ENCODE measurements around the gene SLC66A3. TPM values are rescaled to one million over a fixed set of nuclear protein-coding genes. Genes with fewer than 3 reads are reported as not detected.

Gene SLC66A3
- total RNA-seq, 1 experiment from 2014 or later = 12.5 TPM

DNA sequence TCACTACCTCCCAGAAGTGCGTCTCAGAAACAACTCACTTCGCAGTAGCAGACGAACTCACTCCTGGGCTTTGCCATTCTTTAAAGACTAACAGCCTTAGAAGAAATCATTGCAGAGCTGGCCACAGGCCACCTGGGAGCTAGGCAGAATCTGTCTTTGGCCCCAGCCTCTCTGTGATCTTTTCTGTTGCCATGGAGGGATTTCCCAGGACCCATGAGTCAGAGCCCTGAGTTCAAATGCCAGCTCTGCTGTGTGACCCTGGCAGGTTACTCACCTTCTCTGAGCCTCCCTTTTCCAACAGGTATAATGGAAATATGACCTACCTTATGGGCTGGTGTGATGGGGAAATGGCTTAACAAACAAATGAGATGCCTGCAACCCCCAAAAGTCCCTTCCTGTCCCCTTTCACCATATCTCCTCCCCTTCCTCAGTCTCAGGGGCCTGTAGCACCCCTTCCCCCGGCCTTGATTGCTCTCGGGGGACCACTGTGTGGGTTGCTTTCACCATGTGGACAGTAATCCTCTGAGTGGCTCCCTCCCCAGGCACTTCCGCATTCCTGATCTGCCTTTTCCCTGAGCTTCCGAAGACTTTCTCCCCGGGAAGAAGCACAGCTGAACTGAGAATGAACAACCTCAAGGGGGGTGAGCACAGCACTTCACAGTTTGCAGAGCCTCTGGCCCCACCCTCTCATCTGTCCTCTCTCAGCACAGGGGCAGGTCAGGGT, 34.0 kb upstream of the SLC66A3 start:
- ChIA-PET CTCF (interaction anchor here (0.8 to 6.9 kb wide), 10 partner anchors 8 to 304 kb away, joined by 3 to 129 read pairs (median 4); a partner anchor contains a TSS), POLR2A (no interaction called here)
- no peak overlapping the region for H3K4me3 Mint-ChIP-seq
- H3K27ac Mint-ChIP-seq = no peak overlapping the region
- ATAC-seq (peak; percentile 10; the same call in 1 of the 2 replicates), DNase-seq (ENCODE audit: low spot score) (no peak)
- H3K36me3 Mint-ChIP-seq = no peaks in the 10 kb centered on the region
- no peaks in the 10 kb centered on the region for H3K9me3 Mint-ChIP-seq
- H3K27me3 Mint-ChIP-seq (ENCODE audit: low read depth) = no peaks in the 10 kb centered on the region
- peak; percentile 86 for TF ChIP-seq ETV6 (CRISPR knock-in tag; IDR thresholded peaks at IDR 0.05)
- TF ChIP-seq RORB (CRISPR knock-in tag; IDR thresholded peaks at IDR 0.05) = no peak
- TF ChIP-seq JUN (CRISPR knock-in tag; IDR thresholded peaks at IDR 0.05) = no peak
- H3K4me1 Mint-ChIP-seq = peaks cover 15% of the 10 kb centered on the region; the same call in 1 of the 2 replicates

DNA sequence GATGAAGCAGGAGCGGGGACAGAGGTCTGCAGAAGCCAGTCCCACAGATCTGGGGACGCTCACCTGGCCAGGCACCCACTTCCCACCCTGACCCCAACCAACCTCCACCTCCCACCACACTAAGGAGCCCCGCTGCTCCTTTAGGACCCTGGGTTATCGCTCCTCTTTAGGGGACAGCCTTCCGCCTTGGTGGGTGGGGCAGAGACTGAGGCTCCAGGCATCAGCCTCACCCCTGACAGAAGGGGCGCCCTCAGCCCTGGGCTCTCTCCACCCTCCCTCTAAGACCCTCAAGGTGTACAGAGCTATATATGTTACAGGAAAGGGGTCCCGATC, 33.5 kb upstream of the SLC66A3 start:
- Mint-ChIP-seq H3K27ac (no peak overlapping the region), H3K4me1 (peaks cover 15% of the 10 kb centered on the region; the same call in 1 of the 2 replicates), H3K4me3 (no peak overlapping the region), H3K36me3 (no peaks in the 10 kb centered on the region), H3K27me3 (ENCODE audit: low read depth) (no peaks in the 10 kb centered on the region), H3K9me3 (no peaks in the 10 kb centered on the region)
- TF ChIP-seq NFYB (CRISPR knock-in tag; conservative IDR thresholded peaks at IDR 0.05; ENCODE audit: low read depth) (no peak), MLX (CRISPR knock-in tag; IDR thresholded peaks at IDR 0.05) (no peak), FOXP1 (CRISPR knock-in tag; IDR thresholded peaks at IDR 0.05; ENCODE audit: borderline replicate concordance) (no peak), PRRX2 (CRISPR knock-in tag; IDR thresholded peaks at IDR 0.05) (no peak)
- DNase-seq (ENCODE audit: low spot score) (no peak), ATAC-seq (peak; percentile 34)
- ChIA-PET POLR2A (no interaction called here), CTCF (interaction anchor here (1.1 to 6.9 kb wide), 7 partner anchors 11 to 304 kb away, joined by 3 to 129 read pairs (median 5); a partner anchor contains a TSS)

GRCh38 chr2:11122380-11122779, 32.9 kb upstream of the SLC66A3 start:
- CTCF ChIA-PET = interaction anchor here (1.1 to 6.9 kb wide), 6 partner anchors 10 to 293 kb away, joined by 3 to 129 read pairs (median 10); a partner anchor contains a TSS
- H3K4me3 Mint-ChIP-seq = no peak overlapping the region
- POLR2A ChIA-PET = no interaction called here

More at GRCh38 chr2:11122380-11122779, 32.9 kb upstream of the SLC66A3 start:
- H3K27ac Mint-ChIP-seq = no peak overlapping the region
- TF ChIP-seq NR3C1 (CRISPR knock-in tag; conservative IDR thresholded peaks at IDR 0.05; ENCODE audit: low read depth) = no peak
- no peak for TF ChIP-seq SP1 (CRISPR knock-in tag; conservative IDR thresholded peaks at IDR 0.05)
- TF ChIP-seq MXD4 (CRISPR knock-in tag; IDR thresholded peaks at IDR 0.05; ENCODE audit: borderline replicate concordance) = no peak
- no peak for TF ChIP-seq USF1 (CRISPR knock-in tag; IDR thresholded peaks at IDR 0.05)
- no peak for TF ChIP-seq ZSCAN18 (CRISPR knock-in tag; IDR thresholded peaks at IDR 0.05)
- TF ChIP-seq, protein P1, sequence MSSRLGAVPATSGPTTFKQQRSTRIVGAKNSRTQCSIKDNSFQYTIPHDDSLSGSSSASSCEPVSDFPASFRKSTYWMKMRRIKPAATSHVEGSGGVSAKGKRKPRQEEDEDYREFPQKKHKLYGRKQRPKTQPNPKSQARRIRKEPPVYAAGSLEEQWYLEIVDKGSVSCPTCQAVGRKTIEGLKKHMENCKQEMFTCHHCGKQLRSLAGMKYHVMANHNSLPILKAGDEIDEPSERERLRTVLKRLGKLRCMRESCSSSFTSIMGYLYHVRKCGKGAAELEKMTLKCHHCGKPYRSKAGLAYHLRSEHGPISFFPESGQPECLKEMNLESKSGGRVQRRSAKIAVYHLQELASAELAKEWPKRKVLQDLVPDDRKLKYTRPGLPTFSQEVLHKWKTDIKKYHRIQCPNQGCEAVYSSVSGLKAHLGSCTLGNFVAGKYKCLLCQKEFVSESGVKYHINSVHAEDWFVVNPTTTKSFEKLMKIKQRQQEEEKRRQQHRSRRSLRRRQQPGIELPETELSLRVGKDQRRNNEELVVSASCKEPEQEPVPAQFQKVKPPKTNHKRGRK (CRISPR knock-in tag; IDR thresholded peaks at IDR 0.05; ENCODE audit: borderline replicate concordance) = no peak
- TF ChIP-seq FOXK1 (CRISPR knock-in tag; IDR thresholded peaks at IDR 0.05) = no peak
- no peak for TF ChIP-seq GTF2I (CRISPR knock-in tag; conservative IDR thresholded peaks at IDR 0.05)
- no peak for TF ChIP-seq JAZF1 (CRISPR knock-in tag; IDR thresholded peaks at IDR 0.05)
- TF ChIP-seq RELA (CRISPR knock-in tag; IDR thresholded peaks at IDR 0.05; ENCODE audit: borderline replicate concordance) = no peak
- no peaks in the 10 kb centered on the region for H3K36me3 Mint-ChIP-seq
- DNase-seq (ENCODE audit: low spot score) (no peak), ATAC-seq (no peak)
- H3K27me3 Mint-ChIP-seq (ENCODE audit: low read depth) = no peaks in the 10 kb centered on the region
- no peaks in the 10 kb centered on the region for H3K9me3 Mint-ChIP-seq
- peaks cover 15% of the 10 kb centered on the region; the same call in 1 of the 2 replicates for H3K4me1 Mint-ChIP-seq
